DMS53 (cell line): ENCODE data around the gene ZDHHC5.
A peak's percentile ranks its signal among the peaks of the same experiment; 100 is the strongest.

ENCODE experiments used
- DNase-seq: peaks from one replicate; lab custom pipeline; 2025; lab: John Stamatoyannopoulos, UW

Gene ZDHHC5

GRCh38 chr11:57667736-57668433 is at the start of gene ZDHHC5:
TSS of gene ZDHHC5 (plus strand) at chr11:57668114. CDS start at chr11:57673091, 4,977 bp downstream.
- peak; percentile 95 for DNase-seq

- no peak for DNase-seq
These were observed 49.5 kb upstream of the ZDHHC5 start for GRCh38 chr11:57618438-57618837.

- no peak for DNase-seq
These were observed 48.6 kb upstream of the ZDHHC5 start for GRCh38 chr11:57619331-57619730.

- peak; percentile 1 for DNase-seq
These were observed 47.4 kb upstream of the ZDHHC5 start for GRCh38 chr11:57620467-57620866.

- no peak for DNase-seq
These were observed 45.7 kb upstream of the ZDHHC5 start for GRCh38 chr11:57622263-57622662.

GRCh38 chr11:57624864-57625263 is 43.0 kb upstream of the ZDHHC5 start:
- DNase-seq, result no peak

GRCh38 chr11:57626895-57627294 is 41.0 kb upstream of the ZDHHC5 start:
- DNase-seq, result no peak

GRCh38 chr11:57630171-57630570 is 37.7 kb upstream of the ZDHHC5 start:
- DNase-seq, result no peak

- DNase-seq, result no peak
These were observed 35.8 kb upstream of the ZDHHC5 start for GRCh38 chr11:57632116-57632515.

GRCh38 chr11:57633394-57634070 is 34.4 kb upstream of the ZDHHC5 start:
- DNase-seq, result no peak

GRCh38 chr11:57634311-57634710 is 33.6 kb upstream of the ZDHHC5 start:
- no peak for DNase-seq

GRCh38 chr11:57635246-57635645 is 32.7 kb upstream of the ZDHHC5 start:
- no peak for DNase-seq

GRCh38 chr11:57637626-57638004 is 30.3 kb upstream of the ZDHHC5 start:
- DNase-seq, result no peak

GRCh38 chr11:57638005-57638781 is 29.7 kb upstream of the ZDHHC5 start:
- DNase-seq, result peak; percentile 23

GRCh38 chr11:57638811-57639320 is 29.0 kb upstream of the ZDHHC5 start:
- DNase-seq, result no peak

- DNase-seq, result no peak
These were observed 28.4 kb upstream of the ZDHHC5 start for GRCh38 chr11:57639321-57640067.

- no peak for DNase-seq
These were observed 27.7 kb upstream of the ZDHHC5 start for GRCh38 chr11:57640068-57640800.

- peak; percentile 61 for DNase-seq
These were observed 26.7 kb upstream of the ZDHHC5 start for GRCh38 chr11:57641011-57641807.

- peak; percentile 3 for DNase-seq
These were observed 24.1 kb upstream of the ZDHHC5 start for GRCh38 chr11:57643802-57644201.
